ENCODE measurements around the gene SLC31A1. TPM values are rescaled to one million over a fixed set of nuclear protein-coding genes. Genes with fewer than 3 reads are reported as not detected.

SLC31A1 gene
- total and polyA plus RNA-seq, 2 of the 13 experiments (the other 11 are each of a cell fraction or from before 2014, with no cell fraction given), result 62.9 to 70.0 TPM

DNA sequence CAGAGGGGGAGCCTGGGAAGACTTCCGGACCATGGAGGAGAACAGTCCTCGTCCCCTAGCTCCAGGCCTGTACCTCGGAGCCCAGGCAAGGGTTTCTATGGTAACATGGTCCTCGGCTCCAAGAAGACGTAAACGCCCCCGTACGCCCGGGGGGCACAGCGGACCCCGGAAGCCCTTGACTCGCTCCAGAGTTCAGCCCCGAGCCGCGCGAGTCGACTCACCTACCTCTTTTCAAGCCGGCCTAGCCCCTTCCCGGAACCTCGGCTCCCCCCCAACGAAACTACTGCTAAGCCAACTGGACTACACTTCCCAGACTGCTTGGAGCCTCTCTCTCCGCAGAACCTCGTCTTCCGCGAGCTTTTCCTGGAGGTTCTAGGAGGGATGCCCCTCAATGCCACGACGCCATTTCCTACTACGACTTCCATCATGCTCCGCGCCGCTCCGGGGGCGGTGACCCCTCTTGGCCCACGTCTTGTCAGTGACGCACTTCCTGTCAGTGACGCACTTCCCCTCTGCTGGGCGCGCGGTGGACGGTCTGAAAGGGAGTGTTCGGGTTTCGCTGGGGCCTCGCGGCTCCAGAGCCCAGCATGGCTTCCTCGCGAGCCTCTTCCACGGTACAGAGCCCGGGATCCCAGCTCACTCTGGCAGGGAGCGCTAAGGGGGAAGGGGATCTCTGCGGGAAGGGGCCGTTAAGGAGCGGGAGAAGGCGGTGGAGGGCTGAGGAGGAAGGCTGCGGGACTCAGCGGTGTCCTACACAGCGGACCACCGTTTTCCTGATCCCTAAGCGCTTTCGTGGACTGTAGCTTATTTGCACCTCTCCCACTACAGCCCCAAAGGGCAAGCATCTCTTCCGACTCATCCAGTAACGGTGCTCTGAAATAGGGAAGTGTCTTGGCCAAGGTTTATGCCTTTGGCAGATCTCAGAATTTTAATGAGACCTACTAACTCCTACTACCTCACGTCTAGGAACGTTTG, 54.1 kb downstream of the SLC31A1 start, which contains the start of the genes CDC26 and PRPF4 (continued):
- TF ChIP-seq, protein P1, sequence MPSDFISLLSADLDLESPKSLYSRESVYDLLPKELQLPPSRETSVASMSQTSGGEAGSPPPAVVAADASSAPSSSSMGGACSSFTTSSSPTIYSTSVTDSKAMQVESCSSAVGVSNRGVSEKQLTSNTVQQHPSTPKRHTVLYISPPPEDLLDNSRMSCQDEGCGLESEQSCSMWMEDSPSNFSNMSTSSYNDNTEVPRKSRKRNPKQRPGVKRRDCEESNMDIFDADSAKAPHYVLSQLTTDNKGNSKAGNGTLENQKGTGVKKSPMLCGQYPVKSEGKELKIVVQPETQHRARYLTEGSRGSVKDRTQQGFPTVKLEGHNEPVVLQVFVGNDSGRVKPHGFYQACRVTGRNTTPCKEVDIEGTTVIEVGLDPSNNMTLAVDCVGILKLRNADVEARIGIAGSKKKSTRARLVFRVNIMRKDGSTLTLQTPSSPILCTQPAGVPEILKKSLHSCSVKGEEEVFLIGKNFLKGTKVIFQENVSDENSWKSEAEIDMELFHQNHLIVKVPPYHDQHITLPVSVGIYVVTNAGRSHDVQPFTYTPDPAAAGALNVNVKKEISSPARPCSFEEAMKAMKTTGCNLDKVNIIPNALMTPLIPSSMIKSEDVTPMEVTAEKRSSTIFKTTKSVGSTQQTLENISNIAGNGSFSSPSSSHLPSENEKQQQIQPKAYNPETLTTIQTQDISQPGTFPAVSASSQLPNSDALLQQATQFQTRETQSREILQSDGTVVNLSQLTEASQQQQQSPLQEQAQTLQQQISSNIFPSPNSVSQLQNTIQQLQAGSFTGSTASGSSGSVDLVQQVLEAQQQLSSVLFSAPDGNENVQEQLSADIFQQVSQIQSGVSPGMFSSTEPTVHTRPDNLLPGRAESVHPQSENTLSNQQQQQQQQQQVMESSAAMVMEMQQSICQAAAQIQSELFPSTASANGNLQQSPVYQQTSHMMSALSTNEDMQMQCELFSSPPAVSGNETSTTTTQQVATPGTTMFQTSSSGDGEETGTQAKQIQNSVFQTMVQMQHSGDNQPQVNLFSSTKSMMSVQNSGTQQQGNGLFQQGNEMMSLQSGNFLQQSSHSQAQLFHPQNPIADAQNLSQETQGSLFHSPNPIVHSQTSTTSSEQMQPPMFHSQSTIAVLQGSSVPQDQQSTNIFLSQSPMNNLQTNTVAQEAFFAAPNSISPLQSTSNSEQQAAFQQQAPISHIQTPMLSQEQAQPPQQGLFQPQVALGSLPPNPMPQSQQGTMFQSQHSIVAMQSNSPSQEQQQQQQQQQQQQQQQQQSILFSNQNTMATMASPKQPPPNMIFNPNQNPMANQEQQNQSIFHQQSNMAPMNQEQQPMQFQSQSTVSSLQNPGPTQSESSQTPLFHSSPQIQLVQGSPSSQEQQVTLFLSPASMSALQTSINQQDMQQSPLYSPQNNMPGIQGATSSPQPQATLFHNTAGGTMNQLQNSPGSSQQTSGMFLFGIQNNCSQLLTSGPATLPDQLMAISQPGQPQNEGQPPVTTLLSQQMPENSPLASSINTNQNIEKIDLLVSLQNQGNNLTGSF (CRISPR knock-in tag; IDR thresholded peaks at IDR 0.05), result 0 out of 2 replicates have a peak, but pooled peaks have one; percentile 32
- TF ChIP-seq BRCA1 (CRISPR knock-in tag; IDR thresholded peaks at IDR 0.05), result no peak
- 0 out of 2 replicates have a peak, but pooled peaks have one; percentile 55 for TF ChIP-seq ZNF839 (CRISPR knock-in tag; IDR thresholded peaks at IDR 0.05; ENCODE audit: borderline replicate concordance)
- TF ChIP-seq, protein P2, sequence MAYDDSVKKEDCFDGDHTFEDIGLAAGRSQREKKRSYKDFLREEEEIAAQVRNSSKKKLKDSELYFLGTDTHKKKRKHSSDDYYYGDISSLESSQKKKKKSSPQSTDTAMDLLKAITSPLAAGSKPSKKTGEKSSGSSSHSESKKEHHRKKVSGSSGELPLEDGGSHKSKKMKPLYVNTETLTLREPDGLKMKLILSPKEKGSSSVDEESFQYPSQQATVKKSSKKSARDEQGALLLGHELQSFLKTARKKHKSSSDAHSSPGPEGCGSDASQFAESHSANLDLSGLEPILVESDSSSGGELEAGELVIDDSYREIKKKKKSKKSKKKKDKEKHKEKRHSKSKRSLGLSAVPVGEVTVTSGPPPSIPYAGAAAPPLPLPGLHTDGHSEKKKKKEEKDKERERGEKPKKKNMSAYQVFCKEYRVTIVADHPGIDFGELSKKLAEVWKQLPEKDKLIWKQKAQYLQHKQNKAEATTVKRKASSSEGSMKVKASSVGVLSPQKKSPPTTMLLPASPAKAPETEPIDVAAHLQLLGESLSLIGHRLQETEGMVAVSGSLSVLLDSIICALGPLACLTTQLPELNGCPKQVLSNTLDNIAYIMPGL (CRISPR knock-in tag; IDR thresholded peaks at IDR 0.05; ENCODE audit: borderline replicate concordance in 1 of 2, low read depth in 1 of 2), result peak; percentile 58 to 89
- no peak for TF ChIP-seq NPAS2 (CRISPR knock-in tag; IDR thresholded peaks at IDR 0.05; ENCODE audit: borderline replicate concordance)
- no peak; the same call in 1 of the 2 replicates for TF ChIP-seq TMF1 (CRISPR knock-in tag; IDR thresholded peaks at IDR 0.05; ENCODE audit: low read depth)
- no peak for TF ChIP-seq ZNF646 (CRISPR knock-in tag; IDR thresholded peaks at IDR 0.05)
- peak in 1 of 2 experiments; percentile 16; a peak in 1 of 4 replicates for TF ChIP-seq EP300 (IDR thresholded peaks at IDR 0.05; ENCODE audit: low read depth in 2 of 2, low read length in 2 of 2)
- TF ChIP-seq EP300 (CRISPR knock-in tag; IDR thresholded peaks at IDR 0.05; ENCODE audit: borderline replicate concordance), result peak; percentile 32; the same call in 1 of the 2 replicates
- TF ChIP-seq SAFB2 (CRISPR knock-in tag; IDR thresholded peaks at IDR 0.05; ENCODE audit: borderline replicate concordance, low read depth), result peak; percentile 81
- TF ChIP-seq ZNF33B (CRISPR knock-in tag; IDR thresholded peaks at IDR 0.05), result peak; percentile 60; the same call in 1 of the 2 replicates
- TF ChIP-seq SYNCRIP (IDR thresholded peaks at IDR 0.05; ENCODE audit: insufficient read depth, low read depth, low read length), result no peak
- no peak for TF ChIP-seq PAX8 (CRISPR knock-in tag; IDR thresholded peaks at IDR 0.05; ENCODE audit: borderline replicate concordance)

All from HepG2 (cell line).